HepG2 (cell line): ENCODE data around the gene SMIM45.

Source experiments
- ATAC-seq: fragments of 200-7000 bp; cut with Tn5 transposase; 3 replicates; pipeline ENCODE4 v1.9.1; 2020; ENCODE audit warnings: mild to moderate bottlenecking, moderate library complexity
- BruUV-seq: library from RNA; stranded (reverse); fragments of 400-500 nt; replicated peaks from 2 replicates; lab custom pipeline; 2021; lab: Mats Ljungman, UMichigan
- CTCF ChIA-PET: fragments of 300-600 bp; formaldehyde crosslinking; extraction: SDS; loops from one replicate; lab custom pipeline; 2021; ENCODE audit warnings: low total read pairs, inconsistent platforms, low intra/inter-chr PET ratio; lab: Yijun Ruan, JAX
- POLR2A ChIA-PET: fragments of 350-600 bp; sonication (Branson Sonifier 250); formaldehyde crosslinking; loops from one replicate; lab custom pipeline; 2020; ENCODE audit warnings: antibody characterized with exemption, inconsistent platforms; lab: Yijun Ruan, JAX
- DNase-seq: peaks from one replicate; pipeline ENCODE4 v3.0.0-alpha.2; 2015; ENCODE audit warnings: low spot score
- FAIRE-seq: peaks from 3 replicates; lab custom pipeline; 2011; peaks lifted over from hg19 to GRCh38; lab: Jason Lieb, UNC
- H2AFZ ChIP-seq: one replicate; pipeline ENCODE4 v1.6.1; 2011; ENCODE audit warnings: low read length, inconsistent platforms
- H3K27ac ChIP-seq: fragments of 300-600 bp; 3 replicates; pipeline ENCODE4 v1.8.0; 2011; ENCODE audit warnings: mixed run types, mild to moderate bottlenecking, mixed read lengths, low read length, inconsistent platforms; ENCODE audit not compliant: insufficient read depth; ENCODE audit errors: extremely low read length
- H3K27me3 ChIP-seq, 2 experiments: fragments of 200-600 bp in 1 of 2; 2 replicates in 1 of 2; 3 replicates in 1 of 2; pipeline versions ENCODE4 v1.6.0 to v1.8.0; 2011; ENCODE audit warnings: low read length in 2 of 2, mild to moderate bottlenecking in 2 of 2, moderate library complexity in 2 of 2, inconsistent platforms in 1 of 2; ENCODE audit not compliant: insufficient read depth in 2 of 2, control insufficient read depth in 1 of 2
- H3K36me3 ChIP-seq, 2 experiments: fragments of 200-600 bp in 1 of 2; replicated peaks in 1 of 2; 2 replicates in 1 of 2; 3 replicates in 1 of 2; pipeline versions ENCODE4 v1.5.1 to v1.8.0; 2011; ENCODE audit warnings: low read length in 2 of 2, inconsistent platforms in 1 of 2; ENCODE audit not compliant: insufficient read depth in 2 of 2, control insufficient read depth in 1 of 2
- H3K4me1 ChIP-seq: 2 replicates; pipeline ENCODE4 v1.5.1; 2012; ENCODE audit warnings: low read length, inconsistent platforms; ENCODE audit not compliant: insufficient read depth
- H3K4me2 ChIP-seq: 2 replicates; pipeline ENCODE4 v1.6.0; 2011; ENCODE audit warnings: low read depth, low read length, inconsistent platforms
- H3K4me3 ChIP-seq, 3 experiments: fragments of 200-600 bp in 1 of 3; sonication (generic), shearing (Covaris generic) in 1 of 3; replicated peaks in 1 of 3; 2 replicates each; pipeline ENCODE4 v1.5.1; 2011 to 2016; ENCODE audit warnings: low read length in 3 of 3, inconsistent platforms in 2 of 3, low read depth in 2 of 3, mild to moderate bottlenecking in 2 of 3, control low read depth in 1 of 3, mixed read lengths in 1 of 3; ENCODE audit not compliant: insufficient read depth in 1 of 3
- H3K79me2 ChIP-seq: one replicate; pipeline ENCODE4 v1.6.1; 2011; ENCODE audit warnings: low read length, inconsistent platforms; ENCODE audit not compliant: insufficient read depth
- H3K9ac ChIP-seq: 2 replicates; pipeline ENCODE4 v1.6.0; 2011; ENCODE audit warnings: mild to moderate bottlenecking, low read depth, low read length, inconsistent platforms; ENCODE audit not compliant: insufficient read depth
- H3K9me3 ChIP-seq: 2 replicates; pipeline ENCODE4 v1.5.1; 2012; ENCODE audit warnings: mild to moderate bottlenecking, low read length
- H4K20me1 ChIP-seq: 2 replicates; pipeline ENCODE4 v1.6.0; 2011; ENCODE audit warnings: inconsistent platforms, mild to moderate bottlenecking, low read length, moderate library complexity; ENCODE audit not compliant: insufficient read depth
- REST ChIP-seq, 2 experiments: IDR thresholded peaks; 2 replicates each; pipeline ENCODE4 v1.6.1; 2011 to 2012; ENCODE audit warnings: low read length in 2 of 2, borderline replicate concordance in 1 of 2, low read depth in 1 of 2, mild to moderate bottlenecking in 1 of 2, moderate library complexity in 1 of 2
- STAT5B ChIP-seq: sonication (generic); formaldehyde crosslinking; IDR thresholded peaks from 2 replicates; pipeline ENCODE4 v1.4.0; 2020; ENCODE audit warnings: missing genetic modification reagents
- ZBTB20 ChIP-seq: sonication (generic); formaldehyde crosslinking; IDR thresholded peaks from 2 replicates; pipeline ENCODE4 v1.8.1; 2023; ENCODE audit warnings: missing genetic modification reagents, low read depth, mild to moderate bottlenecking, borderline replicate concordance
- ZBTB44 ChIP-seq: sonication (generic); formaldehyde crosslinking; IDR thresholded peaks from 2 replicates; pipeline ENCODE4 v1.4.0; 2020; ENCODE audit warnings: missing genetic modification reagents
- WGBS: methylation state at CpG from one replicate; pipeline ENCODE4 v1.1.6; 2017; ENCODE audit warnings: low lambda C conversion rate; 5-methylcytosine and 5-hydroxymethylcytosine counted together
- in situ Hi-C: cut with HindIII; loops from 2 replicates; pipeline ENCODE4 v1.10.0; 2017; ENCODE audit warnings: low pct_unique_long_range_greater_than_20kb; ENCODE audit not compliant: extremely low pct_ligation_motif_present
- intact Hi-C: fragments of 100-400 bp; cut with micrococcal nuclease; formaldehyde crosslinking; loops from one replicate; pipeline ENCODE4 v1.10.0; 2022; ENCODE audit not compliant: unreplicated experiment

SMIM45 gene

GRCh38 chr22:41923595-41924276, 28.2 kb upstream of the SMIM45 start:
- Histone ChIP-seq H3K27me3 (peaks cover 13 to 35% of the 10 kb centered on the region in 2 experiments; a peak in 4 of 5 replicates), H3K4me3 (no peak overlapping the region), H3K4me2 (no peak overlapping the region), H3K36me3 (no peaks in the 10 kb centered on the region), H3K9me3 (no peaks in the 10 kb centered on the region), H3K4me1 (peaks cover 57% of the 10 kb centered on the region), H3K79me2 (no peaks in the 10 kb centered on the region), H4K20me1 (no peaks in the 10 kb centered on the region), H2AFZ (no peak overlapping the region), H3K27ac (no peak overlapping the region), H3K9ac (no peak overlapping the region)
- 87% methylated on average over 12 of the region's 14 CpGs for WGBS
- no TSS peak for BruUV-seq
- in situ Hi-C loops, result no loop called here
- no peak for FAIRE-seq
- no peak for TF ChIP-seq STAT5B (CRISPR knock-in tag)
- no peak for TF ChIP-seq REST (IDR thresholded peaks at IDR 0.05; ENCODE audit: borderline replicate concordance in 1 of 2, low read depth in 1 of 2, low read length in 2 of 2)
- no peak for TF ChIP-seq ZBTB20
- no peak for TF ChIP-seq ZBTB44
- DNase-seq, result no peak
- no peak for ATAC-seq
- POLR2A ChIA-PET, result no interaction called here
- intact Hi-C loops, result no loop called here
- CTCF ChIA-PET, result no interaction called here
